NCI-H2196 treated with DMSO at 0.1 percent for 48 hours (cell line): Measurements from ENCODE around the gene CASP6.

ENCODE experiments used
- DNase-seq: peaks from one replicate; lab custom pipeline; 2025; ENCODE audit not compliant: unreplicated experiment; lab: John Stamatoyannopoulos, UW

CASP6 gene

GRCh38 chr4:109672169-109672930 is 30.9 kb downstream of the CASP6 start:
- DNase-seq, result no peak

- no peak for DNase-seq
Observed at GRCh38 chr4:109671350-109671749, 31.9 kb downstream of the CASP6 start.

GRCh38 chr4:109665783-109666485 is 37.3 kb downstream of the CASP6 start:
- DNase-seq, result no peak

GRCh38 chr4:109662771-109663170 is 40.5 kb downstream of the CASP6 start:
- no peak for DNase-seq

GRCh38 chr4:109662116-109662515 is 41.1 kb downstream of the CASP6 start:
- DNase-seq, result no peak

GRCh38 chr4:109658871-109659410 is 44.3 kb downstream of the CASP6 start:
- no peak for DNase-seq

GRCh38 chr4:109657854-109658418 is 45.3 kb downstream of the CASP6 start:
- DNase-seq, result no peak

- DNase-seq, result no peak
Observed at GRCh38 chr4:109655396-109655795, 47.8 kb downstream of the CASP6 start.

- no peak for DNase-seq
Observed at GRCh38 chr4:109649872-109650271, 53.4 kb downstream of the CASP6 start.

- no peak for DNase-seq
Observed at GRCh38 chr4:109648997-109649575, 54.2 kb downstream of the CASP6 start.

- no peak for DNase-seq
Observed at GRCh38 chr4:109648266-109648996, 54.8 kb downstream of the CASP6 start.

- DNase-seq, result no peak
Observed at GRCh38 chr4:109645874-109646710, 57.2 kb downstream of the CASP6 start.

- no peak for DNase-seq
Observed at GRCh38 chr4:109640644-109641043, 62.6 kb downstream of the CASP6 start.
